DMS53 (cell line): Measurements from ENCODE around the gene MICAL2.

Experiments
- DNase-seq: peaks from one replicate; lab custom pipeline; 2025; lab: John Stamatoyannopoulos, UW

Gene MICAL2

DNA sequence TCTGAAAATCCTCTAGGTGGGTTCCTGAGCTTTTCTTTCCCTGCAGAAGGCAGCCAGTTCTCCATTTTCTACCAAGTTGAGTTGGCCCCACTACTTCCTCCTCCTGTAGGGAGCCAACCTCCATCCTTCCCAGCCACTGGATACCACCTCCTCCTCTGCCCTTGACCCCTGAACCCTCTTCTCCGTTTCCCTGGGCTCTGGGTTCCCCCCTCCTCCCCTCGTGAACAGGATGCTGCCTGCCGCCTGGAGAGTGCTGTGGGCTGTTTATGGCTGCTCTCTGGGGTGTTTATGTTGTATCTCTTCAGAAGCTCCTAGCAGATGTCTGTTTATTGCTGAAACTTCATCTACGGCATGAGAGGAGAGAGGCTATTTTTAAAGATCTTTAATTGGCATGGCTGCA, 8.6 kb downstream of the MICAL2 start:
- DNase-seq, result peak; percentile 45

DNA sequence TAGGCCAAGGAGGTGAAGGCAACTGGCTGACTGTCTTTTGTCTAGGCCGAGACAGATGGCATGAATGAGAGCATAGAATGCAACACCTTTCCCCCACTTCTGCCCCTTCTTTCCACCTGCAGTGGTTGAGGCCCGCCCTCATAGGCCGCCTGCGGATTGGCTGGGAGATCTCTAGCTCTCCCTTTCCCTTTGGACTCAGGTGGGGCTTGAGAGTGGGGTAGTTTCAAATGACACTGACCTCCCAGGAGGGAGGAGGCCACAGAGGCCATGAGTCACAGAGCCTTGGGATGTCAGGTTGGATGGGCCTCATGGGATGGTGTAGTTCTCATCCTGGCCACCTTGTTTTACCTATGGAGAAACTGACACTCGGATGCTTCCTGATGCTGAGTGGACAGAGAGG, 9.1 kb downstream of the MICAL2 start:
- DNase-seq, result peak; percentile 83

DNA sequence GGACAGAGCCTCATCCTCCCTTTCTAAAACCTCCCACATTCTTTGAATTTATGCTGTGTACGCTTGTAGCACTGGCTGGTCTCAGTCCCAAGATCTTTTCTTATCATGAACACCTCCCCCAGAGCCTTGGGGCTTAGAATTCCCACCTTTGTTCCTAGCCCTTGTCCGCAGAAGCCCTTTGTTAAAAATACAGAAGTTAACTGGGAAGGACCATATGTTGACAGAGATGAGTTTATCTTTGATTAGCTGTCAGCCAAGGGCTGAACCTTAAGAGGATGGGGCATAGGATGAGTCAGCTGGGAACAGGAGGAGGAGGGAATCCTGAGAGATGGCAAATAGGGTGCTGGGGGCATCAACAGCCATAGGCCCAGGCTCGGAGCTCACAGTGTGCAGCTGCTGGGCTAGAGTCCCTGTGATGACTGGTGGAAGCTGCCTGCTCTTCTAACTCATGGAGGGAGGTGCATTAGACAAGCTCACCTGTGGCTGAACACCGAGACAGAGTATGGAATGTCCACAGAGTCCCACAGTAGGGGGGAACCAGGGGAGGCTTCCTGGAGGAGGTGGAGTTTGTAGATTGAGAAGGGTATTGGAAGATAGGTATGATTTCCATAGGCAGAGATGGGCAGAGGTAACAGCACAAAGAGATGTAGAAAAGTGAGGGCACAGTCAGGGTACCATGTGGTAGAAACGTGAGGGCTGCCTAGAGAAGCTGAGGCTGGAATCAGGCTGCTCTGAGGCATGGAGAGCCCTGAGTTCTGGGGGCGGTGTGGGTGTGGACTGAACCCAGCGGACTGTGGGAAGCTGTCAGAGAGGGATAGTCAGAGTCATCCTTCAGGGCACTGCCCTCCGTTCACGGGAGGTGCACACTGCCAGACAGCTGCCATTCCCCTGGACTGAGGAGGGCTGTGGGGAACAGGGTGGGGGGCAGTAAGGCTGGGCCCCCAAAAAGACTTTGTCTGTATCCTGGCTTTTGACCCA, 9.9 kb downstream of the MICAL2 start:
- peak; percentile 86 for DNase-seq

DNA sequence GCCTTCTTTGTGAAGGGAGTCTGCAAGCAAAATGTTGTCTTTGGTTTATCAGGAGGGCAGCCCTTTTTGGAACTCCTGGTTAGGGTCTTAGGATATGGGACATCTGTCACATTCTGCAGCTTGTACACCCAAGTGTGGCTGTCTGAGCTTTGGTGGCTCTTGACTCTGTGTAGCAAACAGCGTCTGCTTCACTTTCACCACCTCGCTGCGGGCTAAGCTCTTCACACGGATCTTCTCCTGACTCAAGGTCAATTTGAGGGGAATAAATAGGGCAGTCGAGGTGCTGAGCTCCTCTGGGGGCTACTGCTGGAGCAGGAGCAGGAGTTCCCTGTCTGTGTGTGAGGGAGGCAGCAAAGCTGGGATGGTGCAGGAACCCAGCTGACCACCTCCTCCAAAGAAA, 10.6 kb downstream of the MICAL2 start:
- peak; percentile 35 for DNase-seq

DNA sequence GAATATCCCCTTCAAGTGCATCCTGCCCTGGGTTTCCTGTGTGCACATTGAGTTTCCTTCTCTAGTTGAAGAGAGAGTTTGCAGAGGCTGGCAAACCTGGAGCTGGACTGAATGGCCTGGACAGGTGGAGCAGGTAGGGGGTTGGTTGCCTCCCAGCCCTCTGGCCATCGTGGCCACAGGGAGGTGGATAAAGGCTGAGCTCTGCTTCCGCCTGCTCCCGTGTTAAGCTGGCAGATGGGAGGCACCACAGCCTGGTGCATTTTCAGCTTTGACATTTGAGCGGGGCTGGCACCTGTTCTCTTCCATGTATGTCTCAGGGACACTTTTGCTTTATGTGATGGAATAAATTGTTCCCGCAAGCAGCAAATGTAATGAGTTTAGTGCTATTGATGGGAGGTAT, 11.1 kb downstream of the MICAL2 start:
- peak; percentile 68 for DNase-seq

DNA sequence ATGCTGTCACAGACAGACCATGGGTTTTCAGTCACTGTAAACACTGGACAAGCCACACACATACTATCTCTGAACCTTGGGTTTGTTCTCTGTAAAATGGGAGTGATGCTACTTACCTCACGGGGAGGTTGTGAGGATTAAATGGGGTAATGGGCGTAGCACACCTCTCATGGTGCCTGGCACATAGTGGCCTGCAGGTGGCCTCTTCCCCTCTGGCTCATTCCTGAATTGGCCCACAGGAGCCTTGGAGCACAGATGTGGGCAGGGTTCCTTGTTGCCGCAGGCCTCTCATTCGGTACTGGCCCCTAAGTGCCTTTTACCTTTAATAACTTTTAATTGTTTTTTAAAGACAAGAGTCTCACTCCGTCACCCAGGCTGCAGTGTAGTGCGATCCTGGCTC, 11.7 kb downstream of the MICAL2 start:
- peak; percentile 60 for DNase-seq

DNA sequence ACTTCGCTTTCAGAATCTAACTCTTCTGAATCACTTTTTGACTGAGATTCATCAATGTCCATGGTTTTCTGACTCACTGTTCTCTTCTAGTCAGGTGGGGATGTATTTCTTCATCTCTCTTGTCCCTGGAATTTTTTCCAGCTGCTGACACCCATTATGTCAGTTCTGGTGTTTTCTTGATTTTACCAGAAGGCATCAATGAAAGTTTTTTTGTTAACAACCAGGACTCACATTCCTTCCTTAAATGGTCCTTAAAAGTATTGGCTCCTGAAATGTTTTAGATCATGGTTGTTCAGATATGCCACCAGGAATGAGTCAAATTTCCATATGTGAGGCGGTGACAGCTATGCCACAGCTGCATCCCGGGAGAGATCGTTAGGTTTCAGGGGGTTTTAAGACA, 12.9 kb downstream of the MICAL2 start:
- DNase-seq, result no peak

DNA sequence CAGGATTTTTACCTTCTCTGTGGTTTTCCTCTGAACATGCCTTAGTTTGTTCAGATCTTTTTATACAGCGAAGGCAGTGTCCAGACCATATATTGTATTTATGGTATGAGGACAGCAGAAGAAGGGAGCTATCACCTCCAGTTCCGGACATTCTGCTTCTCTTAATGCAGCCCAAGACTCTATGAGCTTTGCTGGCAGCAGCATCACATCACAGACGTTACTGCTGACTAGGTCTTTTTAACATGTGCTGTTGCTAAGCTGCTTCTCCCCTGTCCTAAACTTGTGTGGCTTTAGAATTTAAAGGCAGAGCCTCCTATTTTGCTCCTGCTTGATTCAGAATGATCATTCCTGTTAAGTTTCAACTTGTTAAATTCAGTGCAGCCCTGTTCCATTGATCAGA, 13.4 kb downstream of the MICAL2 start:
- no peak for DNase-seq

DNA sequence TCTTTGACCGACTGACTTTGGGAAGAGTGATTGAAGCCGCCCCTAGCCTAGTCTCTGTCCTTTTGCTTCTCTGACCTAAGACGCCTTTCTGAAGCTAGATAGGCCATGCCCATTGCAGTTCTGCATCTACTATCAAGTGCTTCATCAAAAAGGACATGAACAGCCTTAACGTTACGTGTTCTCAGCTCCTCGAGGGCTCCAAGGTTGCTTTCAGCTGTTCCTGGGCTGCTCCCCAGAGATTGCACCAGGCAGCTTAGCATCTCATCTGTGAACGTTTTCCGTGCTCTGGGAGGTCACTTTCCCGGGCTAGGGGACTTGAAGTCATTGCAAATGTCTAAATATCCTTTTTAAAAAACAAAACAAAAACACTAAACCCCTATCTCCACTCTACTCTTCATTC, 13.9 kb downstream of the MICAL2 start:
- no peak for DNase-seq

DNA sequence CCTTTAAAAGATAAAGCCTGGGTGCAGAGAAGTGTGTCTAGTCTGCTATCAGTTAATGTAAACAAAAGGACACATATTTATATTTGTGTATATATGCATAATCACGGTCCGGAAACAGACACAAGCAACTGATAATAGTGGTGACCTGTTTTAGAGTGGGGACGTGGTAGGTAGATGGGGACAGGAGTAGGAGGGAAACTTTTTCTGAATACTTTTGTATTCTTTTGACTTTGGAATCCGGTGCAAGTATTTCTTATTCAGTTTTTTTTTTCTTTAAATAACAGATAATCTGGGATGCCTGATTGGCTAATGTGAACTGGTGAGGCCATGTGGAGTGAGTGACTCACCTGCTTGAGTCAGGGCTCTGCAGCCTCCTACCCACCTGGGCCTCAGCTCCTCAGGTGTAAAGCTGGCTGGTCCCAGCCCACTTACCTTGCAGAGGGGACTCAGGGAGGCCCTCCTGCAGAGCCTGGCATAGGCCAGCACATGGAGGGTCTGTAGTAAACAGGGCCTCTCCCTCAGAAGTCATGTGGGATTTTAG, 15.3 kb downstream of the MICAL2 start:
- peak; percentile 83 for DNase-seq

DNA sequence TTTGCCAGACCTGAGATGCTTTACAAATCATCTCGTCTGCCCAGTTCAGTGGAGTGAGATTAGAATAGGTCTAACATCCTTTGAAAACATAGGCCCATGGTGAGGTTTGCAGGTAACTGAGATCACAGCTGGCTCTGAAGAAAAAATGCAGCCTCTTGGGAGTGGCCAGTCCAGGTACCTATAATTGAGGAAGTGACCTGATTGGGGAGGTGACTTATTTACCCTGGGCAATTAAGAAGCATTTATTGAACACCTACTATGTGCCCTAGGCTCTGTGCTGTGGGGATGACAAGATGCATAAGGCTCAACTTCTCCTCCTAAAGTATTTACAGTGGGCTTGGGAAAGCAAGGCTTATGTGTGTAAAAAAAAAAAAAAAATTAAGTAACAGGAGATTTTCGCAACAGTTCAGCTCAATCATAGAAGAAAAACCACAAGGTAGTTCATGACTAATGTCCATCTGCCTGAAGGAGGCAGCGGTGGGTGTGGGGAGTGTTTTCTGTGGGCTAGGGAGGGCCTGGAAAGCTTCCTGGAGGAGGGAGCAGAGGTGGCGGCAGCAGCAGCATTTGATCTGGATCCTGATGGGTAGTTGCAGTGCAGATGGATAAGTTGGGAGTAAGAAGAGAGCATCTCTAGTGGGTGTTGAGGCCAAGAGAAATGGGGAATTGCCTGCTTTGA, 16.1 kb downstream of the MICAL2 start:
- peak; percentile 52 for DNase-seq

DNA sequence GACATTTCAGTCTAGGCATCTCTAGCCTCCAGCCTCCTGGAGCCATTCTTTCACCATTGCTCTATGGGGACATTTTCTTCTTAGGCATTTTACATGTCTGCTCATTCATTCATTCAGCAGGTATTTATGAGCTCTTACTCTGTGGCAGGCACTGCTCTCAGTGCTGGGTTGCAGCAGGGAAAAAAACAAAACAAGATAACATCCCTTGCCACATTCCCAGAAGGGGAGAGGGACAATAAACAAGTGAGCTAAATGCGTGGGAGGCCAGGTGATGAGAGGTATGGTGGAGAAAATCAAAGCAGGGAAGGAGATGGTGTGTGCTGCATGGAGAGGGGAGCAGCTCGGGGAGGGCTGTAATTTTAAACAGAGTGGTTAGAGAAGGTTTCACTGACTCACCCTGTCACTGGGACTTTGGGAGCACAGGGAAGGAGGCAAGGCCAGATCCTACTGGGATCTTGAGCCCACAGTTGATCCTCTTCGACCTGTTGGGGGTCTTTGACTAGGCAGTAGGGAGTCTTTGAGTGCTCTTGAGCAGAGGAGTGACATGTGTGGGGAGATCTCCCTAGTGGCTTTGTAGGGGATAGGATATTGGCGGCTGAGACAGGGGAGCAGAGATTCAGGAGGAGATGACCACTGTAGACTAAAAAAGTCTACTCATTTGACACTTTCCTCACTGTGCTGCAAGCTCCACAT, 17.0 kb downstream of the MICAL2 start:
- DNase-seq, result no peak

DNA sequence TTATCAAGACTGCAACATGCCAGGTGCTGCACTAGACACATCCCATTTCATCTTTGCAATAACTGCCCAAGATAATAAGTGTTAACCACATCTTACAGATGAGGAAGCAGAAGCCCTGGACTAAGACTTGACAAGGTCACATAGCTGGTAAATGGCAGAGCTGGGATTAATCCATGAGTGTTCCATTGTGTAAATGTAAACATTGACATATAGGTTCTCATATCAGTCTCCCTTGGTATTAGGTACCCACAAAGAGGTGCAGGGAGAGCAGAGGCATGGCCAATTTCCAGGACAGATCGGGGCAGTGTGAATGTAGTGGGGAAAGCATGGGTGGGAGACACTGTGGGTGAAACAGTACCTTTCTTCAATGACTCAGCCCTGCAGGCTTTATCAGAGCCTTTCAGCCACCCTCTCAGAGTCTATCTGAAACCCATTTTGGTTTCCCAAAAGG, 17.9 kb downstream of the MICAL2 start:
- peak; percentile 59 for DNase-seq

DNA sequence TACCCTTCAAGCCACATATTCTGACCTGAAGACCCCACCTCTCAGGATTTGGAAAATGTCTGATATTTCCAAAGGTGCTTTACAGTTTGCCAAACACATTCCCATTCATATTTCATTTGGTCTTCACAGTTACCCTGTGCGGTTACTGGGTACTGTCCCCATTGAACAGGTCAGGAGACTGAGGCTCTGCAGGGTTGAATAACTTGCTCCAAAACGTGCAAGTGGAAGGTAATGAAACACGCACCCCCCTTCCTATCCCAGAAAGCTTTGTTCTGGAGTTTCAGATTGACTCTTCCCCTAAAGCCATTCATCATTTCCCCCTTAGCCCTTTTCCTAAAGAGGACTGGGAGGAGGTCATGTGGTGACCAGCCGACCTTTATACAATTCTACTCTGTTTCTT, 18.8 kb downstream of the MICAL2 start:
- DNase-seq, result no peak

DNA sequence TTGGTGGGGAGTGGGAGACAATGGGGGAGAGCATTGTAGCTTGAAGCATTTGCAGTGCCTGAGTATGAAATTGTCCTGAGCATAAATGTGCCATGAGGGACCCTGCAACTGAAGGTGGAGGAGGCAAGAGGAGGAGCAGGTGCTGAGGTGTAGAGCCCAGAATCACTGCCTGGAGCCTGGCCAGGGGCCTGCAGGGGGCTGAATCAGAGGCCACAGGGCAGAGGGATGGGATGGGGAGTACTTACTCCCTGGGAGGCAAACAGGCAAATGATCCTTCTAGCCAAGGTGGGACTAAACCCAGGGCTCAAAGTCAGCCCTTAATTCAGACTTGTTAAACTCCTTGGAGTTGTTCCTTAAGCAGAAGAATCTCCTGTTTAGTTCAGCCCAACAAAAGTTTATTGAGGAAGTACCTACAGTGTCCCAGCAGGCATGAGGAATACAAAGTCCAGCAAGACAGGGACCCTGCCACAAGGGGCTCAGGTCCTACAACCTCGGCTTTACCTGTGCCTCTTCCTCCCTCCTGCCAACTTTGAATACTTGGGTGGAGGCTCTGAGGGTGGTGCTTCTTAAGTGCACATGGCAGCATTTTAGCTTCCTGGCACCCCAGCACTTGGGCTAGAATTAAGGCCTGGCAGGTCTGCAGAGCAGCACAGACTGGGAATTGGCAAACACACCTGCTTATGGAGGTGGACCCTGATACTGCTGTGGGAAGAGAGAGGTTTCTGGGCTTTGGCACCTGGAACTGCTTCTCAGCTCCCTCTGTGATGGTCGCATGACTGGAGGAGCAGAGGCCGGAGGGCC, 20.0 kb downstream of the MICAL2 start:
- no peak for DNase-seq

DNA sequence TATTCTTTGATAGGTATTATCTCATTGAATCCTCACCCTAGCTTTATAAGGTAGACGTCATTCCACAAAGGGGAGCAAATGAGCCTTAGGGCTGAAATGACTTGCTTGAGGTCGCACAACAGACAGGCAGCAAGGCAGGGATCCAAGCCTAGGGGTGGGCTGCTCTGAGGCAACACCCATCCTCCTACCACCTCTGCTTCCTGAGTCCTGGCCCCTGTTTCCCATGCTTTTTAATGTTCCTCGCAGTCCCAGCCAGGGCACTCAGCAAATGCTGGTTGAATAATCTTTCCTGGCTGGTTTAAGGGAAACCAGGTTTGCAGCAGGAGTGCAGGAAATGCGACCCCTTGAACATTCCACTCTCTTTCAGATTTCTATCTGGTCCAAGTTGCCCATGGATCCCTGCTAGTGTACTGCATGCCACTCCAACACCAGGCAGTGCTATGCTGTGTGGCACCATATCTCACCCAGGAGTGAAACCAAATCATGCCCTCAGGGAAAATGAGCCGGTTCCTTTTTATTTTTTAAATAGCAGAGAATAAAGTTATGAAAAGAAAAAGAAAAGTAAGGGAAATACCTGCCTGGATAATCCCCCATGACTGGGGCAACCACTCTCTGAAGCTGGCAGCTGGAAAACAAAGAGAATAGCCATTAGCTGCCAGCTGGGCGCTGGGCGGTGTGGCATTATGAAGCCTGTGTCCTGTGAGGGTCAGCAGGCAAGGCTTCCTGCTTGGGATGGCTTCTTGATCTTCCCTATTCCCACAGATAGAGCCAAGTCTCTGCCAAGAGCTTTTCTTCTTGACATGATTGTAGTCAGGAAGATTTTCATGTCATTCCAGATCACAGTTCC, 21.8 kb downstream of the MICAL2 start:
- DNase-seq, result no peak

DNA sequence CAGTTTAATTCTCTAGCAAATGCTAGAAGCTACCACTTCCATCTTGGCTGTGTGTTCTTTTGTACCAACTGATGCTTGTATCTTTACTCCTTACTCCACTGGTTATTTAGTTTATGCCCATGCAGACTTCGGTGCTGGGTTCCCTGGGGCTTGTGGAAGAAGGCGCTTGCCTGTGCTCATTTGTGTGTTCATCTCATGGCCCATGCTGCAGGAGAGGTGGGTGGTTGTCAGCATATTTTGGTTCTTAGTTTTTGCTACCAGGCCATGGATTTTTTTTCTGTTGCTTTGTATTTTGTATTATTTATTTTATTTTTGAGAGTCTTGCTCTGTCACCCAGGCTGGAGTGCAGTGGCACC, 22.4 kb downstream of the MICAL2 start:
- no peak for DNase-seq

DNA sequence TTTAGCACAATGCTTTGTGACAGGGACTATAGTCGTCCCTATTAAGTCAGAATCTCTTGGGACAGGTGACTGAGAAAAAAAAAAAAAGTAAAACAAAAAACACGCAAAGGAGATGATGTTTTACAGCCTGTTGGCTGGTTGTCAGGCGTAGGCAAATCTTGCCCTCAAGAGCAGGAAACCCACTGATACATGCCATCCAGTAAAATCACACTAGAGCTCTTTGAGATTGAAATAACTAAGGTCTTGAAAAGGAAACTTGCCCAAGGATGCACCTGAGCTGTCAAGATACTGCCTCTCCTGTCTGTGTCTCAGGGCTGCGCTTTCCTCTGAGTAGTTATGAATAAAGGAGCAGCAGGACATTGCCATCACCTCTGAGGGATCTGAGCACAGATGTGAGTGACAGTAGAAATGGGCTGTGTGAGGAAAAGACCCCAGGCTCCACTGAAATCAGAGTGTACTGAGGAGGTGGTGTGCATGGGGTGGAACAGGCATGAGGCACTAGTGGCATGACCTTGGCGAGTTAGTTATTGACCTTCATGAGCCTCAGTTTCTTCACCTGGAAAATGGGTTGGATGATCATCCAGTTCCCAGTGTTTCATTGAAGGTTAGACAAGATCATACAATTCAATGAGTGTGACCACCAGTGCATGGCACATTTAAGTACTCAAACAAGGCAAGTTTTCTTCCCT, 23.3 kb downstream of the MICAL2 start:
- no peak for DNase-seq

DNA sequence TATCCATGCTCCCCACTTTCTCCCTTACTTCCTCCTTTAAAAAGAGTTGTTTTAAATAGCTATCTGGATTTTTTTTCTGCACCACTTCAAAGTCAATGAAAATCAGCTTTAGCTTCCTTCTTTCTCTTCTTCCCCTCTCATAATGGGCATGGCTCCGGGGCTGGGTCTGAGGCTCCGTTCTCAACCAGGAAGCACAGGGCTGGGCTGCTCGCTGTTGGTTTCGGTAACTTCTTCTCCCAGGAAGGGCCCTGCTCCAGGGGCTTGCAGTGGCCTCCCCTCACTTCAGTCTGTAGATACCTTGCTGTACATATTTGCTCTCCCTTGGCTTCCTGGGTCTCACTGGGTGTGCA, 23.8 kb downstream of the MICAL2 start:
- DNase-seq, result no peak

DNA sequence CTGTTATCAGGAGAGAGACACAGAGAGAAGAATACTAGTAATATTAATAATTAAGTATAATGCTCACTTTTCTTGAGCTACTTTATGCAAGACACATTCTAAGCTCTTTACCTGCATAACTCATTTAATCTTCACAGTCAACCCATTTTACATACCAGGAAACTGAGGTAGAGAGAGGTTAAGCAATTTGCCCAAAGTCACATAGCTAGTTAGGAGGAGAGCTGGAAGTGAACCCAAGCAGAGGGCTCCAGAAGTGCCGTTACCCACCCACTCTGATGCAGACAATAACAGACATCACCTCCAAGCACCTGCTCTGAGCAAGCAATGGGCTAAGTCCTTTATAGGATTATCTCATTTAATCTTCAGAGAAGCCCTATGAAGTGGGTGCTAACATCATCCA, 24.8 kb downstream of the MICAL2 start:
- DNase-seq, result no peak
